GM19023 (cell line): ENCODE data around the gene GPSM1.

Experiments
- ATAC-seq: cut with Tn5 transposase; IDR thresholded peaks from one replicate; pipeline ENCODE4 v1.9.1; 2021; ENCODE audit warnings: mild to moderate bottlenecking, moderate library complexity; ENCODE audit not compliant: unreplicated experiment

GPSM1 gene

DNA sequence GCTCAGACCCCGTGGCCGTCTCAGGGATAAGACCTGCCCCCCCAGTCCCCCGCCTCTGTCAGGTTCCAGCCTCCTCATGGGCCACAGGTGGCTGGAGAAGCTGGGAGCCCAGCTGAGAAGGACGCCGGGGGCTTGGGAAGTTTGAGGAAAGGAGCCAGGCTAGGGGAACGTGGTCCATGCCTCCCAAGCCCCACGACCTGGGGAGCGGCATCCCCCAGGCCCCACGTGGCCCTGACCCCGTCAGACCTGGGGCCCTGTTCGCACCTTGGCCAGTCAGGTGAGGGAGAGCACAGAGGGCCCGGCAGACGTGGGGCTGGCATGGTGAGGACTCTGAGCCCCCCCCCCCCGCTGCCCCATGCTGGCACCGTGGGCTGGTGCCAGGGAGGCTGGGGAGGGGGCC, 3.7 kb downstream of the GPSM1 start:
- no peak for ATAC-seq

DNA sequence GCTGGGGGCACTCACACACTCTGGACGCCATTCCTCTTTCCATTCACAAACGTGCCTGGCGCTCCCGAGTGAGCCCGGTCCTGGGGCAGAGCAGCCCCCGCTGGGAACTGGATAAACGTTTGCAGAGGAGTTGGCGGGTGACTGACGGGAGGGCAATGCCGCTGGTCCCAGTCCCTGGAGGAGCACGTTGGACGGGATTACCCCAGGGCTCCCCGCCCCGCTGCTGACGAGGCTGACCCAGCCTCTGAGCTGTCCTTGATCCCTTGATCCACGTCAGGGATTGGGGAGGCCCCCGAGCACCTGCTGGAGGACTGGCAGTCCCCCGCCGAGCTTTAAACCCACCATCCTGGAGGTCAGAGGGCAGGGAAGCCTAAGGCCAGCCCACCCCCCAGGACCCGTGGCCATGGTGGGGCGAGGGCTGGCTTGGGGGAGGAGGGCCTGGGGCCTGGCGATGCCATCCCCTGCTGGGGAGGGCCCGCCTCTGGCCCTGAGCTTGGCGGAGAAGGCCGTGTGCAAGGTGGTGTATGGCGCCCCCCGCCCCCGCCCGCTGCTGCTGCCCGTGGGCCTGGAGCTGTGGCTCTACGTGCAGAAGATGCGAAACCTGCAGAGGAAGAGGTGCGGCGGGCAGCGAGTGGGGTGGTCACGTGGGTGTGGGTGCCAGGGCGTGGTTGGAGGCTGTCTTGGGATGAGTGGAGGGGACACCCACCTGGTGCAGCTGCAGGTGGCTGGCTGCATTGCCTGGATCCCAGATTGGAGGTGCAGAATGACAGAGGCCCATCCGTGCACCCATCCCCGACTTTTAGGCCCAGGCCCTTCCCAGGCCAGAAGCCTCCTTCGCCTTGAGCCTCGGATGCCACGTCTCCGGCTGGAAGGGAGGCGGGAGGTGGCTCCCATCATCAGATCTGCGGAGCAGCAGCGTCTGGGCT, 4.5 kb downstream of the GPSM1 start:
- no peak for ATAC-seq

DNA sequence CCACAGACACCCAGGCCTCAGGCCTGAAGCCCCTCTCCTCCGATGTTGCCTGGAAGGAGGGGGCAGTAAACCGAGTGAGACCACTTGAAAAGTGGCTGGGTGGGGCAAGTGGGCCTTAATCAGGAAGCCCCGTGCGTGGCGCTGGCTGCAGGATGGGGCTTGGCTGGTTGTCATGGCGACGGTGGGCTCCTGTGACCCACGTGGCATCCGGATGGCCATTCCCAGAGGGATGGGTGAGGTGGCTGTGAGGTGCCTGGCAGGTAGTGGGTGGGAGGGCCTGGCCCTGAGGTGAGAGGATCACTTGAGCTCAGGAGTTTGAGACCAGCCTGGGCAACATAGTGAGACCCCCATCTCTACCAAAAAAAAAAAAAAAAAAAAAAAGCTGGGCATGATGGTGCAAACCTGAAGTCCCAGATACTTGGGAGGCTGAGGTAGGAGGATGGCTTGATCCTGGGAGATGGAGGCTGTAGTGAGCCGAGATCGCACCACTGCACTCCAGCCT, 5.2 kb downstream of the GPSM1 start:
- no peak for ATAC-seq

- ATAC-seq: no peak
Observed at GRCh38 chr9:136333045-136333444, 5.7 kb downstream of the GPSM1 start.

DNA sequence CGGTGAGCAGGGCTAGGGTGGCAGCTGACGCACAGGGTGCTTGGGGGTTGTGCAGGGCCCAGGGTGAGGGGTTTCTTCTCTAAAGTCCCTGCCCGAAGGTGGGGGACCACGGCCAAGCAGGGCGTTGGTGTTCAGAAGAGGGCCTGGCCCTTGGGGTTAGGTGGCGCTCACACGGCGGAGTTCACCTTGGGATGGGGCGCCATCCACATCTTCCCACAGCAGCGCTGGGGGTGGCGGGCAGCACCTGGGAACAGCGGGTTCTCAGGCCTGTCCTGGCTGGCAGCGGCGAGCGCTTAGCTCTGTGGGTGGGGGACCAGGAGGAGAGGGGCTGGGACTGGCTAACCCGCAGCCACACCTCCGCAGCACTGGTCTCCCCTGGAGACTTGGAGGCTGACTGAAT, 6.1 kb downstream of the GPSM1 start:
- no peak for ATAC-seq

GRCh38 chr9:136334541-136334940, 7.2 kb downstream of the GPSM1 start:
- ATAC-seq: no peak

- ATAC-seq: no peak
Observed at GRCh38 chr9:136335296-136336155, 8.2 kb downstream of the GPSM1 start.

DNA sequence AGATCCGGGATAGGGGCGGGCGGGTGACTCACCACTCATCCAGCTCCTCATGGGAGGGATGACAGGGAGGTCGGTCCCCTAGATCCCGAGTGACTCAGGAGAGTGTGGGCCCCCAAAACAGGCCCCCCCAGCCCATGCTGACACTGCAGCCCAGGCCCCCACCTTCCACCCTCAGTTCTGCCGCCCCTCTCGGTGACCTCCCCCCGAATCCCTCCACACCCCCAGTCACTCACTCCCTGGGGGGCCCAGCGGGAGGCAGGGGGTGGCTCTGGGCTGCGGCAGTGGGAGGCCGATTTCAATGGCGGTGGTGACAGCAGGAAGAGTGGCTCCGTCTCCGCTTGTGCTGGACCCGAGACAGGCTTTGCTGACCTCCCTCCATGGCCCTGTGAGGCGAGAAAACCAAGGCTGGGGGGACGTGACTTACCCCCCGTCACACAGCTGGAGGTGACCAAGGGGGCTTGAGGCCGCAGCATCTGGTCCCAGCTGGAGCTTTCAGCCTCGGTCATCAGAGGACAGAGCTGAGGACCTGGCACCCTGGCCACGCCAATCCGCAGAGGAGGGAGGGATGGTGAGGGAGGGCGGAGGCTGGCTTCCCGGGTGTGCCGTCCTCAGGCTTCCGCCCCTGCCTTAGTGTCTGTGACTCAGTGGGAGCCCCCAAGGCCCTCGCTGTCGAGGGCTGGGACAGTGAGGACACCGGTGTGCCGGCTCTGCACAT, 9.0 kb downstream of the GPSM1 start:
- no peak for ATAC-seq

DNA sequence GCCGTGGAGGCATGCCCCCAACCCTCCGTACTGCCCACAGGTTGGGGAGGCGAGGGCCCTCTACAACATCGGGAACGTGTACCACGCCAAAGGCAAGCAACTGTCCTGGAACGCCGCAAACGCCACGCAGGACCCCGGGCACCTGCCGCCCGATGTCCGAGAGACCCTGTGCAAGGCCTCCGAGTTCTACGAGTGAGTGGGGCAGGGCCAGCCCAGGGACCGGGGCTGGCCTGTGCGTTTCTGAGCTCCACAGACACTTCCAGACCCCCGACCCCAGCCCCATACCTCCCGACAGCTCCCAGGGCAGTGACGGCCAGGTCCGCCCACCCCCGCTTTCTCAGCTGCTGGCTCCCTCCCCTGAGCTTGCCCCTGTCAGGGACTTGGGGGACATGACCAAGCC, 9.5 kb downstream of the GPSM1 start:
- ATAC-seq: no peak

- no peak for ATAC-seq
Observed at GRCh38 chr9:136337416-136338395, 10.4 kb downstream of the GPSM1 start.

DNA sequence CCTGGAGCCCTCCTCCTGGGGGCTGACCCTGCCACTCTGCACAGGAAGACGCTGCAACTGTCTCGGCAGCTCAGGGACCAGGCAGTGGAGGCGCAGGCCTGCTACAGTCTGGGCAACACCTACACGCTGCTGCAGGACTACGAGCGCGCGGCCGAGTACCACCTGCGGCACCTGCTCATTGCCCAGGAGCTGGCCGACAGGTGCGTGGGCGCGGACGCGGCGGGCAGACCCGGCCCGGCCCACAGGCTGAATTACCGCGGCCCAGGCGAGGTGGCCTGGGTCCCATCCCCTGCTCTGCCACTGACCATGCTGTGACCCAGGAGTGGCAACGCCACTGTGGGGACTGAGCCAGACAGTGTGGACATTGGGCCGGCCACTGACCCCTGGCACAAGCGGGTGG, 11.2 kb downstream of the GPSM1 start:
- no peak for ATAC-seq

GRCh38 chr9:136339173-136339957, 12.0 kb downstream of the GPSM1 start:
- ATAC-seq: no peak

DNA sequence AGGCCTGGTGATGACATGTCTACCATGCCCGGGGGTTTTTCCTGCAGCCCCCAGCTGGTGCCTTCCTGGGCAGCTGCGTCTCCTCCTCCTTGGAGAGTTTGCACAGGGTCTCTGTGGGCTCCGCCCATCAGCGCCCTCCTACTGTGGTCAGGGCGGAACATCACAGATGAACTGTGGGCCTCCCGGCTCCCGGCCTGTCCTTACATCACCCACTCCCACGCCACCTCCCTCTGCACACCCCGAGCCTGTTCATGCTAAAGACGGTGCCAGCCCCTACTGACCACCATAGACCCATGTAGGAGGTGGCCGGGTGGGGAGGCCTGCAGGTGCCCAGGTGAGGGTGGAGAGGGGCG, 12.6 kb downstream of the GPSM1 start:
- no peak for ATAC-seq

DNA sequence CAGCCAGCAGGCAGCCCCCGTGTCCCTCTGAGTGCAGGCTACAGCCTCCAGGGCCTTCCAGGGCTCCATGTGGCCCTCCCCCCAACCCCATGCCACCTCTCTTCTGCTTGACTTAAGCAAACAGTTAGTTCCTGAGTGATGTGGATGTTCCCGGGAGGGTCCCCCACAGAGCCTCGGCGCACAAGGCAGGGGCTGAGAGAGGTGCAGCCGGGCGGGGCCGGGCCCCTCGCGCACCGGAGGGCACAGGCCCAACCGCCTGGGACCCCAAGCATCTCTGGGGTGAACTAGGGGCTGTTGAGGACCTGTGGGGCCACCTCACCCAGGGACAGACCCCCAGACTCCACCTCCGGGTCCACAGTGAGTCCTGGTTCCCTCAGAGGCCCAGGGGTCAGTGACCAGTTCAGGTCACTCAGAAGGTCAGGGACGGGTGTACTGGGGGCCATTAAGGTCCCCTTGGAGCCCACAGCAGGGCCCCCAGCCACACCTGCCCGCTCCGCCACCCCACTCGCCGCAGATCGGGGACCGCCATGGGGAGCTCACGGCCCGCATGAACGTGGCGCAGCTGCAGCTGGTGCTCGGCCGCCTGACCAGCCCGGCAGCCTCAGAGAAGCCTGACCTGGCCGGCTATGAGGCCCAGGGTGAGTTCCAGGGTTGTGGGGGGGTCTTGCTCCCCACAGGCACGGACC, 13.2 kb downstream of the GPSM1 start:
- ATAC-seq: no peak

DNA sequence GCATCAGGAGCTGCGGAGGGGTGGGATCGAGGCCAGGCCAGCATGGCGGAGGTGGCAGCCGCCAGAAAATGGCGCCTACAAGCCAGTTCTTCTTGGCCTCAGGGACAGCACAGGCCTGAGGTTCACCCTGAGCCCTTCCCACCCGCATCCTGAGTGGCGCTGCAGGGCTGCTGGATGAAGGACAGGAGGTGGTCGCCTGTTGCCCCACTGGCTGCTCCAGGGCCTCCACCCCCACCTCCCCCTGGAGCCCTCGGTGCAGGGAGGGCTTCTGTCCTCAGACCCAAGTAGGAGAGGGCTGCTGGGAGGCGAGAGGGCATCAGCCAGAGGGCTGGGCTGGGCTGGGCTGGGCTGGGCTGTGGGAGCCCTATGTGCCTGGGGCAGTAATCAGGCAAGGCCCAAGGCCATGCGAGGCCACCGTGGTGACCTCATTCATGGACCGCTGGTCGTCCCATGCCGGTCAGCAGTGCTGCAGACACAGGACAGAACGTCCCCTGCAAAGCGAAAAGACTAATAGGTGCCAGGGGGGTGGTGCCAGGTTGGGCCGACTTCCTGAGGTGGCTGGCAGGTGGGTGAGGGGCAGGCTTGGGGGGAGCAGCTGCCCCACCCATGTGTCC, 13.8 kb downstream of the GPSM1 start:
- no peak for ATAC-seq

DNA sequence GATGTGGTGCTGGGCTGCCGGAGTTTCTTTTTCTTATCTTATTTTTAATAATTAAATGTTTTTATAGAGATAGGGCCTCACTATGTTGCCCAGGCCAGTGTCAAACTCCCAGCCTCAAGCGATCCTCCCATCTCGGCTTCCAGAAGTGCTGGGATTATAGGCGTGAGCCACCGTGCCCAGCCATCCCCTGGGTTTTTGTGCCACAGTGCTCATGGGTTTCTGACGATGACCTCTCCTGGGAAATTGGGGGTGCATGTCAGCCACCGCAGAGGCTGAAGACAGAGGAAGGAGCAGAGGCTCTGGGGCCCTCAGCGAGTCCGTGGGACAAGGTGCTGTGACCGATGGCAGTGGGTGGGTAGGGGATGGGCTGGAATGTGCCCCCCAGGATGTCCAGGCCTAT, 14.4 kb downstream of the GPSM1 start:
- no peak for ATAC-seq

DNA sequence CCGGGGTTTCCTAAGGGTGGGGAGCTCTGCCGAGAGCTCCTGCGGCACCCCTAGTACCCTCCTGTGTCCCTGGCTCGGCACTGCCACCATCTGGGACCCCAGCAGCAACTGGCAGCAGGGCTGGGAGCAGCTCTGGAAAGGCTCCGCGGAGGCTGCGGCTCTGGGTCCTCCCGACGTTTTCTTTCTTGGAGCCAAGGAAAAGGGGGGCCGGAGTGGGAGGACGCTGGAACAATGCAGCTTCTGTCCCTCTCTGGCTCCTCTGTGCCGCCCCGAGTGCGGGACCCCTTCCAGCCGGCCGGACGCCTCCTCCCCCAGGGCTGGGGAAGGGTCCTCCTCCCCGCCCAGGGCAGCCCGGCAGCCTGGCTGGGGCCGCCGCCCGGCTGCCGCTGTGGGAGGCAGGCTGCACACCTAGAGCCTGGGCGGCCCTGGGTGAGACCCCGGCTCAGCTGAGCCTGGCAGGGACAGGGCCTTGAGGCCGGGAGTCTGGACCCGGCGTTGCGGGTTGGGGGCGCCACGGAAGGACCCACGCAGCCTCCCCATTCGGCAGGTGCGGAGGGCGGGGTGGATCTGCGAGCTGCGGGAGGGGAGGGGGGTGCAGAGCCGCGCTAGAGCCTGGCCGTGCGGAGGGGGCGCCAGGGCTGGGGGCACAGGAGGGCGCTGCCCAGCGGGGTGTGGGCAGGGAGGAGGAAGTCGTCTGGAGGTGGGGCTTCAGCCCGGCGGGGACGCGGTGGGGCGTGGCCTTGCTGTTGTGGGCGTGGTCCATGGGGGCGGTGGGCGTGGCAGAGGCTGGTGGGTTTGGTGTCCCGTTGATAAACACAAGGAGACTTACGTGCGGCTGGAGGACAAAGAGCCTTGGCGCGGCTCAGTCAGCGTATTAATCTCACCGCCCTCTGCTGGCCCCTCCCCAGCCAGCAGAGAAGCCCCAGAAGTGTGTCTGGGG, 15.1 kb downstream of the GPSM1 start:
- no peak for ATAC-seq
